Right lobe of liver (tissue), 6 donors: ENCODE data around the gene RASGRP1. TPM values are rescaled to one million over a fixed set of nuclear protein-coding genes. Genes with fewer than 3 reads are reported as not detected.
A peak's percentile ranks its signal among the peaks of the same experiment; 100 is the strongest.

Experiments
- ATAC-seq, 4 donors: fragments of 200-7000 bp; cut with Tn5 transposase; one replicate each; pipeline ENCODE4 v1.9.1; 2020; ENCODE audit warnings: mild to moderate bottlenecking in 4 of 4, moderate library complexity in 4 of 4
- DNase-seq, 3 donors: peaks; one replicate each; pipeline ENCODE4 v3.0.0-alpha.2; 2020
- H3K27ac ChIP-seq, 3 donors: fragments of 200-600 bp; one replicate each; pipeline ENCODE4 v1.8.0; 2022
- H3K27me3 ChIP-seq, 2 donors: fragments of 200-600 bp; one replicate each; pipeline ENCODE4 v1.8.0; 2022
- H3K36me3 ChIP-seq, 4 donors: fragments of 200-600 bp; sonication (generic) in 1 of 4; one replicate each; pipeline versions ENCODE4 v1.5.1 to v1.8.0; 2017 to 2022; ENCODE audit warnings: control low read depth in 1 of 4
- H3K4me1 ChIP-seq, 4 donors: fragments of 200-600 bp; sonication (generic) in 1 of 4; one replicate each; pipeline versions ENCODE4 v1.5.1 to v1.8.0; 2017 to 2022; ENCODE audit warnings: control low read depth in 1 of 4
- H3K4me3 ChIP-seq, 3 donors: fragments of 200-600 bp; one replicate each; pipeline ENCODE4 v1.8.0; 2022
- H3K9me3 ChIP-seq, 4 donors: fragments of 200-600 bp; sonication (generic) in 1 of 4; one replicate each; pipeline versions ENCODE4 v1.5.1 to v1.8.0; 2017 to 2022; ENCODE audit warnings: control low read depth in 1 of 4
- CTCF ChIP-seq, 4 donors: fragments of 200-600 bp in 3 of 4; fragments of 450-650 bp in 1 of 4; IDR thresholded peaks; one replicate each; pipeline versions ENCODE4 v1.5.1 to v1.8.0; 2016 to 2022; ENCODE audit warnings: antibody characterized with exemption in 4 of 4, mild to moderate bottlenecking in 2 of 4
- POLR2A ChIP-seq: fragments of 450-650 bp; IDR thresholded peaks from one replicate; pipeline ENCODE4 v1.6.1; 2017; ENCODE audit warnings: antibody characterized with exemption, mild to moderate bottlenecking
- WGBS: methylation state at CpG from one replicate; pipeline ENCODE4 v1.1.6; 2018; ENCODE audit warnings: low coverage, low lambda C conversion rate; ENCODE audit not compliant: insufficient coverage; ENCODE audit errors: missing lambda C conversion rate; 5-methylcytosine and 5-hydroxymethylcytosine counted together
- intact Hi-C, 2 donors: fragments of 100-400 bp; cut with DNase I; formaldehyde crosslinking; loops; one replicate each; pipeline versions ENCODE4 v1.11.2 to v1.14.1; 2022
- total RNA-seq, 6 experiments: library from RNA; depleted of rRNA in 2 of 6; stranded (reverse); fragments of >200 nt in 2 of 6; fragmentation: NEBNext Ultra II Directional in 3 of 6; extraction: Animal tissue kit (Norgen Biotek cat#: 25700) in 3 of 6; gene quantifications; one replicate each; pipeline versions ENCODE4 v1.1.0 to v1.2.4, GENCODE V29; 2016 to 2023
- donor health status: DM: no; HTN: yes; CAD: no.
- donor health status: DM: no; HTN: no; CAD: no.
- donor health status: DM: no; HTN: no; CAD: no.
- donor health status: DM: no; HTN: yes; CAD: no.
- donor health status: DM: no; HTN: yes; CAD: no.

RASGRP1 gene
- total RNA-seq, 6 experiments from 2014 or later = 0.11 to 0.64 (median 0.32) TPM

DNA sequence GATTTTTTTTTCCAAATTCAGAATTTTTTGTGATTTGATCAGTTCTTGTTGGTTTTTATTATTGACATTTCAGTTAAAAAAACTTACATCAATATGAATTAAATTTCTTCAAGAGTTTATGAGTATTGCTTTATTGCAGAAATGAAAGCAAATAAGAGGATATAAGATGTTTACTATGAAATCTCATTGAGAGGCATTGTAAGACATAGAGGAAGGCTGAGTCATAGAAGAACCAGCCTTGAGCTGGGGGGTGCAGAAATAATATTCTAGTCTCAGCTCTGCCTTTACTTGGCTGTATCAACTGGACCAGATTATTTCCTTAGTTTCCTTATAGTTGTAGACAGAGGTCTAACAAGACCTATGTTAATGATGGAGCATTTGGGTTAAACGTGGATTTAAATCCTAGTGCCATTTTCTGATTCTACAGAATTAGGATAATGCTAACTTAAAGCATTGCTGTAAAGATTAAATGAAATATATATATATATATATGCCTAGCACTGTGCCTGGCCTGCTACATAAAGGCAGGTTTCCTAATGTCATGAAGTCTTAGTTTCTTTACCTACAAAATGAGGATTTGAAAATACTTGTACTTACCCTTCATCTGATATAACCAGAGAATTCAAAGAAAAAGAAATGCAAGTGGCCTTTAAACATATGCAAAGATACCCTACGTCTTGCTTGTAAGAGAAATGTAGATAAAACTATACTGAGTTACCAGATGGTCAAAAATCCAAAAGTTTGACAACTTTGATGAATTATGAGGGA is 103.4 kb downstream of the RASGRP1 start:
- intact Hi-C loops = no loop called here
- H3K27ac ChIP-seq = no peak overlapping the region
- H3K27me3 ChIP-seq = no peaks in the 10 kb centered on the region
- TF ChIP-seq CTCF (IDR thresholded peaks at IDR 0.05) = no peak
- TF ChIP-seq POLR2A = no peak
- ATAC-seq (peak in 2 of 4 donors; percentile 21 to 42), DNase-seq (no peak)
- H3K9me3 ChIP-seq = no peaks in the 10 kb centered on the region
- no peak overlapping the region for H3K4me3 ChIP-seq
- H3K36me3 ChIP-seq = no peaks in the 10 kb centered on the region
- peaks cover 0 to 9% (median 4%) of the 10 kb centered on the region in 4 donors for H3K4me1 ChIP-seq
- 82% methylated on average over 2 of the region's 2 CpGs for WGBS

GRCh38 chr15:38460543-38460942 is 104.1 kb downstream of the RASGRP1 start:
- intact Hi-C loops = no loop called here
- WGBS = 100% methylated on average over 3 of the region's 3 CpGs
- Histone ChIP-seq H3K4me3 (no peak overlapping the region), H3K36me3 (no peaks in the 10 kb centered on the region), H3K27me3 (no peaks in the 10 kb centered on the region), H3K27ac (no peak overlapping the region), H3K4me1 (peaks cover 0 to 10% (median 4%) of the 10 kb centered on the region in 4 donors), H3K9me3 (no peaks in the 10 kb centered on the region)
- TF ChIP-seq POLR2A = no peak
- no peak for TF ChIP-seq CTCF (IDR thresholded peaks at IDR 0.05)
- DNase-seq = no peak
- ATAC-seq = no peak

DNA sequence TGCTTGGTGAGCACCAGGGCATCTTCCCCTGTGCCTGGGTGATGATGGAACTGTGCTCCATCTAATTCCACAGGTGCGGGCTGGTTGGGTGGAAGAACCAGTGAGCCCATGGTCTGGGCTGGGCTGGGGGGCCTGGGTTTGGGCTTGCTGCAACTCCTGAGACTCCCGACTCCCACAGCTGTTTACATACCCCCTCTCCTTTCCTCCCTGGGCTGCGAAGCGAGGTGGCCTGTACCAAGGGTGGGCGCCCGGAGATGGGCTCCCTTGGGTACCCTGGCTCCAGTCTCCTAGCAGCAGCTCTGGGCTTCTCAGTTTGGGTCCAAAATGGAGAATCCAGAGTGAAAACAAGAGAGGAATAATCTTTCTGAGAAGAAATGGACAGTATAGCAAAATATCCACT is 105.1 kb downstream of the RASGRP1 start:
- H3K36me3 ChIP-seq = no peaks in the 10 kb centered on the region
- no peak overlapping the region for H3K27ac ChIP-seq
- intact Hi-C loops = no loop called here
- peaks cover 0 to 19% (median 11%) of the 10 kb centered on the region in 4 donors for H3K4me1 ChIP-seq
- no peaks in the 10 kb centered on the region for H3K9me3 ChIP-seq
- no peak overlapping the region for H3K4me3 ChIP-seq
- H3K27me3 ChIP-seq = no peaks in the 10 kb centered on the region
- ATAC-seq = no peak
- no peak for DNase-seq
- WGBS = 71% methylated on average over 4 of the region's 6 CpGs
- TF ChIP-seq CTCF (IDR thresholded peaks at IDR 0.05) (no peak), POLR2A (no peak)

DNA sequence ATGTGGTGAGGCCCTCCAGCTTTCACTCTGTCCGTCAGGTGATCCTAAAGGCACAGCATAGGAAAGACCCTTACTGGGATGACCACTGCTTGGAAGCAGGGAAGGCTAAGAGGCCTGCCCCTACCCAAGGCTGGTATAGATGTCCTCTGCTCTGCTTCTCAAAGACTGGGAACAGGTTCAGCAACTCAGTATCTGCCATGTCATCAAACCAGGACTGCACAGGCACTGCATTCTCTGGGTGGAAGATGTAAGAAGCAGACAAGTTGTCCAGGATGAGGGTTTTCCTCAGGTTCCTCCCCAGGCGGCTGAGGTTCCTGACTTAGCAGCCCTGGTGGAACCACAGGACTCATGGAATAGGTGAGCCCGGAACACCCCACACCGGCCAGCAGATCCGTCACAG is 106.0 kb downstream of the RASGRP1 start:
- Histone ChIP-seq H3K36me3 (no peaks in the 10 kb centered on the region), H3K27me3 (no peaks in the 10 kb centered on the region), H3K4me3 (no peak overlapping the region), H3K9me3 (no peaks in the 10 kb centered on the region), H3K4me1 (peaks cover 0 to 17% (median 9%) of the 10 kb centered on the region in 4 donors), H3K27ac (no peak overlapping the region)
- no CpG with 5 or more reads among the region's 5 CpGs for WGBS
- ATAC-seq = no peak
- intact Hi-C loops = no loop called here
- TF ChIP-seq POLR2A (no peak), CTCF (IDR thresholded peaks at IDR 0.05) (no peak)
- DNase-seq = no peak
